Middle frontal gyrus (tissue), 1 donor: Measurements from ENCODE around the gene MAEA.
"Not testable (repeated sequence)": the region's sequence is repeated elsewhere in the genome, so short reads cannot be mapped to it uniquely, and the experiment has no call there.

Source experiments
- DNase-seq: peaks from one replicate; pipeline ENCODE4 v3.0.0-alpha.2; 2015; ENCODE audit warnings: low spot score; ENCODE audit errors: extremely low spot score

The MAEA gene

GRCh38 chr4:1318488-1319213 lies 29.0 kb downstream of the MAEA start:
- DNase-seq, result no peak

GRCh38 chr4:1321486-1321885 lies 31.8 kb downstream of the MAEA start:
- DNase-seq, result no peak

DNA sequence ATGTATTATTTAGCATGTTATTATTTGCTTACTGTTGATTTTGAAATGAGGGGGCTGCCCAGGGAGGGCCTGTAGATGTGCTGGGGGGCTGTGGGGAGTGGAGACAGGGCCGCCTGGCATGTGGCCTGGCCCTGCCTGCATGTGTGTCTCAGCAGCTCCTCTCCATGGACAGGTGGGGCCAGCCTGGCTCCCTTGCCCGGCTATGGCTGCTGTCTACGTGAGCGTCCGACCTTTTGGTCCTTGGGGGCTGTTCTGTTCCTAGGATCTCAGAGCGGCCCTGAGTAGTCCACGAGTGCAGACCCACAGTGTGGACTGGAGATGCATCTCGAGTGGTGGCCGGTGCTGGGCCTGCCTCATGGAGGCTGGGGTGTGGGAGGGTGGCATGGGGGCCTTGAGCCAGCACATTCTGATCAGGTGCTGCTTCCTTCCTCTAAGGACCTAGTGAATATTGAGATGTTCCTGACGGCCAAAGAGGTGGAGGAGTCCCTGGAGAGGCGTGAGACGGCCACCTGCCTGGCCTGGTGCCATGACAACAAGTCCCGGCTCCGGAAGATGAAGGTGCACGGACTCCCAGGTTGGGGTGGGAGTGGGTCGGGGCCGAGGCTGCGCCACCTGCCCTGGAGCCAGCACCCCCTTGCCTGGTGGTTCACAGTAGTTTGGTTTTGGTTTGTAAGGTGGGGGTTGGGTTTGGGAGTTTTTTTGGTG lies 32.4 kb downstream of the MAEA start:
- no peak for DNase-seq

GRCh38 chr4:1323280-1323634 lies 33.6 kb downstream of the MAEA start:
- DNase-seq, result no peak

DNA sequence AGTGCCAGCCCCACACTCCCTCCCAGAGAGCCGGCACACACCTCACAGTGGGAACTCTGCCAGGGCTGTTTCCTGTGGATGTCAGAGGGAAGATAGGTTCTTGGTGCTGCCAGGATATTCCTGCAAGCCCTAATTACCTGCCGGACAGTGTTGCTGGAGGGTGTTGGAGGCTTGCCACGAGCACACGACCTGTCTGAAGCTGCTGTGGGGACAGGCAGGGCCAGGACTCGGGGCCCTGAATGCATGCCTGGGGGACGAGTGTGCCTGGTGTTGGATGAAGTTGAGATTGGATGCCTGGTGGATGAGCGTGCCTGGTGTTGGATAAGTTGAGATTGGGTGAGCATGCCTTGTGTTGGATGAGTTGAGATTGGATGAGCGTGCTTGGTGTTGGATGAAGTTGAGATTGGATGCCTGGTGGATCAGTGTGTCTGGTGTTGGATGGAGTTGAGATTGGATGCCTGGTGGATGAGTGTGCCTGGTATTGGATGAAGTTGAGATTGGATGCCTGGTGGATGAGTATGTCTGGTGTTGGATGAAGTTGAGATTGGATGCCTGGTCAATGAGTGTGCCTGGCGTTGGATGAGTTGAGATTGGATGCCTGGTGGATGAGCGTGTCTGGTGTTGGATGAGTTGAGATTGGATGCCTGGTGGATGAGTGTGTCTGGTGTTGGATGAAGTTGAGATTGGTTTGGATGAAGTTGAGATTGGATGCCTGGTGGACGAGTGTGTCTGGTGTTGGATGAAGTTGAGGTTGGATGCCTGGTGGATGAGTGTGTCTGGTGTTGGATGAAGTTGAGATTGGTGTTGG lies 34.1 kb downstream of the MAEA start:
- DNase-seq, result no peak

DNA sequence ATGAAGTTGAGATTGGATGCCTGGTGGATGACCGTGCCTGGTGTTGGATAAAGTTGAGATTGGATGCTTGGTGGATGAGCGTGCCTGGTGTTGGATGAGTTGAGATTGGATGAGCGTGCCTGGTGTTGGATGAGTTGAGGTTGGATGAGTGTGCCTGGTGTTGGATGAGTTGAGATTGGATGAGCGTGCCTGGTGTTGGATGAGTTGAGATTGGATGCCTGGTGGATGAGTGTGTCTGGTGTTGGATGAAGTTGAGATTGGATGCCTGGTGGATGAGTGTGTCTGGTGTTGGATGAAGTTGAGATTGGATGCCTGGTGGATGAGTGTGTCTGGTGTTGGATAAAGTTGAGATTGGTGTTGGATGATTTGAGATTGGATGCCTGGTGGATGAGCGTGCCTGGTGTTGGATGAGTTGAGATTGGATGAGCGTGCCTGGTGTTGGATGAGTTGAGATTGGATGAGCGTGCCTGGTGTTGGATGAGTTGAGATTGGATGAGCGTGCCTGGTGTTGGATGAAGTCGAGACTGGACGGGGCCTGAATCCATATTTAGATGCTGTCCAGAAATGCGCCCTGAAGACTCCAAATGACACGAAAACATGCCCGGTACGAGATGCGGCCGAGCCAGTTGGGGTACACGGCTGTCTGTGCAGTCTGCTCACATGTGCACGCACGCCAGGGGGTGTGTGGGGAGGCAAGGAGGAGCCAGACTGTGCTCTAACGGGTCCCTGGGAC lies 34.9 kb downstream of the MAEA start:
- DNase-seq, result not testable (repeated sequence)

- no peak for DNase-seq
Observed at GRCh38 chr4:1325176-1325480, 35.4 kb downstream of the MAEA start.

DNA sequence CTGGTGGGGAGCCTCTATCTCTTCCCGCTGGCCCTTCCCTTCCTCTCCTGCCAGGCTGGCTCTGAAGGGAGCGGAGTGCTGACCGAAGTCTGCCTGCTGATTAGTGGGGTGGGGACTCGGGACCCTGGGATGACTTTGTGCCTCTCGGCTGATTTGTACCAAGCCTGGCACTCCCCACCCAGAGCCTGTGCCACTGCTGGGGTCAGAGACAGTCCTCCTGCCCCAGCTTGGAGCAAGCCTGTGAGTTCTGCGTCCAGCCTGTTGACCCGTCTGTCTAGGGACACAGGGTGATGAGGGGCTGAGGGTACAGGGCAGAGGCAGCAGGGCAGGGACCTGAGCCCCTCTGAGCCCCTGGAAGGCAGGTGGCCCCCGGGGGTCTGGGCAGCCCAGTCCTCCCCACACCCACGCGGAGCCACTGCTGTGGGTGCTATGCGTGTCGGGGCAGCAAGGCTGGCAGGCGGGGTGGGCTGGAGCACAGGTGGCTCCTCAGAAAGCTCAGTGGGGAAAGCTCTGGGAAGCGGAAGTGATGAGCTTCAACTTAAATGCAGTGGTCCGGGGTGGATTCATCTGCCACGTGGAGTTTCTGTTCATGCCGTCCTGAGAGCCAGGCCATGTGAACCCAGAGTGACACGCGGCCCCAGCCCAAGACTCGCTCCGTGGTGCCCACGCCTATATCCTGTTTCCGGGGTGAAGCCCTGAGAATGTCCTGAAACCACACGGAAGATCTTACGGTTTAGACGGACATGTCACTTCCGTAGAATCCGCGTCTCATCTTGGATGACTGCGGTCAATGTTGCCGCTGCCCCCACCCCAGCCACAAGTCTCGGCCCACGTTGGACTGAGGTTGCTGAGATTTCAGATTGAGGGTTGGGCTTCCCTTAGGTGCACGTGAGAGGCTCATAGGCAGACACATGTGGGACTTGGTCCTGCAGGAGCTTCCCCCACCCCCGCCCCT lies 36.3 kb downstream of the MAEA start:
- DNase-seq, result no peak

GRCh38 chr4:1326751-1327525 lies 37.2 kb downstream of the MAEA start:
- no peak for DNase-seq

- DNase-seq, result no peak
Observed at GRCh38 chr4:1327526-1328266, 38.0 kb downstream of the MAEA start.

GRCh38 chr4:1328267-1329155 lies 38.8 kb downstream of the MAEA start:
- DNase-seq, result no peak

- no peak for DNase-seq
Observed at GRCh38 chr4:1329408-1330371, 40.0 kb downstream of the MAEA start.

- no peak for DNase-seq
Observed at GRCh38 chr4:1330761-1331590, 41.3 kb downstream of the MAEA start.

DNA sequence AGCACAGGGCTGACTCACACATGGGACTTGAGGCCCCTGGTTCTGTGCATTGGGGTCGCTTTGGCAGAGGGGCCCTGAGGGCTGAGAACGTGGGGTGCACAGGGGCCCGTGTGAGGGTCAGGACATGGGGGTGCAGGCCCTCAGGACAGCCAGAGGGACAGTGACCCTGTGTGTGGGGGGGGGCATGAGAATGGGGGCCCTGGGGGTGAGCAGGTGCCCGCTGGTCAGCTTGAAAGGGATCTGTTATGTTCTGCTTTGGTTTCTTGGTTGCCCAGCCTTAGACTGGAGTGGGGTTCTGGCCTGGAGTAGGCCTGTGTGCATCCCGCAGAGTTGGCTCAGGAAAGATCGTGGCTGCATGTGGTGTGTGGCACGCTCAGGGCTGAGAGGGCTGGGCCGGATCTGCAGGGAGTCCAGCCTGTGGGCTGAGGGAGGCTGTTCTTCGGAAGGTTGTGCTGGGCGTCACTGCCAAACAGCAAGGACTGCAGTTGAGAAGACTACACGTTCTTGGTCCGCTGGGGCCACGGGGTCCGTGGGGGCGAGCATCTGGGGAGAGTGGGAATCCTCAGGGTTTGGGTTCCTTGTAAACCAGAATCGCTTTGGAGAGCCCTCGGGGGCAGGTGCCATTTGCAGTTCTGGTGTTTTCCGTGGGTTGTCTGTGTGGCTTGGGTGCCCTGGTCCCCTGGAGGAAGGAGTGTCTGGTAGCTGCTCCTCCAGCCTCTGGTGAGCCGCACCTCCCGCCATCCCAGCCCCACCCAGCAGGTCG lies 42.1 kb downstream of the MAEA start:
- no peak for DNase-seq

DNA sequence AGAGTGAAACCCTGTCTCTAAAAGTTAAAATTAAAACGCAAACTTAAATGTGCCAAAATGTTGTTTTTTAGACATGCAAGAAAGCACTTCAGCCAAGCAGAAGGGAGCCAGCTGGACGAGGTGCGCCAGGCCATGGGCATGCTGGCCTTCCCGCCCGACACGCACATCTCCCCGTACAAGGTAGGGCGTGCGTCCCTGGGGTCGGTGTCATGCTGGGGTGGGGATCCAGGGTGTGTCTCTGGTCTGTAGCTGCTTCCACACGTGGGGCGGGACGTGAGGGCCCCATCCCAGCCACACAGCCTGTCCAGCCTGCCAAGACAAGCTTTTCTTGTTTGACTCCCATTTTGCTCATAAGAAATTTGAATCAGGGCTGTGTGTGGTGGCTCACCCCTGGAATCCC lies 43.0 kb downstream of the MAEA start:
- no peak for DNase-seq
